Stimulated activated CD8-positive, alpha-beta memory T cell treated with anti-CD3 and anti-CD28 coated beads, Interleukin-7, amount 100 ng/mL, for 4 hours (primary cell): ENCODE measurements around the gene SUCLG2.

Experiments used
- DNase-seq, 2 donors: peaks; one replicate each; pipeline ENCODE4 v3.0.0-alpha.2; 2020; ENCODE audit warnings: low read depth in 2 of 2

SUCLG2 gene

DNA sequence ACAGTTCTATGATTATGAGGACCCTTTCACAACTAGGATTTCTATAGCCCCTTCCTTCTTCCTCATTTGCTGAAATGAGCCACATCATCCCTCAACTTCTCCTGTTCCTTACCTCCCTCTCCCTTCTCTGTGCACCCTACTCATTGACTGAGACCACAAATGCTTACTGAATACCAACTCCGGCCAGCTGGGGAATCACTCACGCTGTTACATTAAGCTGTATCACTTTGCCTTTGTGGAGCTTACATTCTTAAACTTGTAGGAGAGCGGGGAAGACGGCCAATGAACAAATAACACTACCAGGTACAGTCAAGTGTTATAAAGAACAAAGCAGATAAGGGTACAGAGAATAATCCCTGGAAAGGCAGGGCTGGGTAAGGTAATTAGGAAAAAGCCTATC, 5.7 kb downstream of the SUCLG2 start:
- DNase-seq, result no peak

DNA sequence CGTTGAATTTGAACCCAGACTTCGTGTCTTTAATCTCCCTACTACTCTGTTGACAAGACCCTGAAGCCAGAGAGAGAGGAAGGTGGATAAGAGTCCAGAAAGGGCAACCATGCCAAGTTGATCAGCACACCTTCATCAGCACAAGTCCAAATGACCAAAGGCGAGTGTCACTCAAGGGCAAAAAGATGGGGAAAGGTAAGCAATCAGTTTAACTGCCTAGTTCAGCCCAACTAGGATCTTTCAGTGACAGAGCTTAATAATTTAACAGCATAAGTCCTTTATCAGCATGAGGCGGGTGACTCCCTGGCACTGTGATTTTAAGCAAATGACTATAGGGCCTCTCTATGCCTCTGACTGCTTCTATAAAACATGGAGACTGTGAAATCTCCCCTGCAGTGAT, 6.2 kb downstream of the SUCLG2 start:
- no peak for DNase-seq

DNA sequence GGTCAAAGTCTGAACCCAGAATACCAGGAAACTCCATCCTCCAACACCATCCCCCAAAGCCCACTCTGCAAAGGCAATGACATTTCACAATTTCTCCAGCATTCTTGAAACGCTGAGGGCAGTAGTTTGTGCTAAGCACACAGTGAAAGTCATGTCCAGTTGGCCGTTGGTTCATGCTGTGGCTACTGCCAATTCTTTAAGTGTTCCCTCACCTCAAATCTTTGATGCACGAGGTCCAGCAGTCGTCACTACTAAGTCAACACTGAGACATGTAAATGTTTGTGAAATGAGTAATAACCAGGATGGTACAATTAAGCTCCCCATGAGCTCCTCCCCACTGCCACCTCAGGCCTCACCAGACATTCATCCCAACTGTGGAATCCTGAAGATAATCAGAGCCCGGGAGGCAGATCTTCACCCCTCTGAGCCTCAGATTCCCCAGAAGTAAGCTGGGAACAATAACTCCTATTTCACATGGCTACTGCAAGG, 7.0 kb downstream of the SUCLG2 start:
- no peak for DNase-seq

DNA sequence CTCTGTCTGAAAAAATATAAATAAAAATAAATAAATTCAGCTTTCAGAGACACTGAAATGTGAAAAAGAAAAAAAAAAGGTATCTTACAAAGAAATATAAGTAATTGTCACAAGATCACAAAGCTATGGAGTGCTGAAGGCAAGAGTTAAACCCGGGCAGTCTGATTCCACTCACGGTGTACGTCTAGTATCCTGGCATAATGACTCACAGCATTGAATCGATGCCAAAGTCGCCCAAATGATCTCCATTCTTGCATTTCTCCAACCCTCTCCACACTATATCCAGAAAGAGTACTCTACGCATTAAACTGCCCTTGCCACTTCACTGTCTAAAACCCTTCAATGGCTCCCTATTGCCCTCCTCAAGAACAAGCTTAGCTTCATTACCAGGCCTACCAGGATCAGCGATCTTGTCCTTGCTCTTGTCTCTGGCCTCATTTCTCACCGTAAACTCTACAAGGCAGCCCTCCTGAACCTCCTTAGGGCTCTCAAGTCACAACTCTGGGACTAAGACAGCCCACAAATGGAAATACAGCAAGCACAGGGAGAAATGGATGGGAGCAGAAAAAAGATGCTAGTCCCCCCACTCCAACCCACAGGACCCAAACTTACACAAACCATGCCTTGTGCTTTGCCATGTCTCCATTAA, 7.7 kb downstream of the SUCLG2 start:
- DNase-seq, result no peak

DNA sequence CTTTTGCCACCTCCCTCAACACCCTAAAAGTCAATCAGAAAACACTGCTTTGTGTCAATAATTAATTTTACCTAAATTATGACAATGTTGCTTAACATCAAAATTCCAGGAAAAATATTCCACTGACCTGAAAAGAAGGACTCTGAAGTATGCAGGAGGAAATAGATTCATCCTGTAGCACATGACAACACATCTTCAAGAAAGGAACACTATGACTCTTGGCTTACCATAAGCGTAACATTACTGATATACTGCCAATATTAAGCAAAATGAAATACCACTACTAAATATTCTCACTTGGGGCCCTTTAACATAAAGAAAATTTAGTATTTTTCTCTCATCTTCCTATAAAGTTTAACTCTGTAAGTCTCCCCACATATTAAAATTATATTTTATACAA, 9.6 kb downstream of the SUCLG2 start:
- no peak for DNase-seq

DNA sequence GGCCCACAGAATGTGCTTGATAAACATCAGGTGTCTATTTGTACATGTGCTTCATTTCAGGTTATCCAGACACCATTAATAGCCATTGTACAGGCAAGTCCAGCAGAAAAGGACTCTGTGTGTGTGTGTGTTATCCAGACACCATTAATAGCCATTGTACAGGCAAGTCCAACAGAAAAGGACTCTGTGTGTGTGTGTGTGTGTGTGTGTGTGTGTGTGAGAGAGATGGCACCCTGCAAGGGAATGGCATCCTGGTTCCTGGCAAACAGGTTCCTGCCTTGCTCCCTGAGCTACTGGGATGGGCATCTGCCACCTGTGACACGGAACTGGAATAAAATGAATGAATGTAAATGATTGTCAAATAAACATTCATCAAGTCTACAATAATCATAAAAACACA, 11.7 kb downstream of the SUCLG2 start:
- no peak for DNase-seq

DNA sequence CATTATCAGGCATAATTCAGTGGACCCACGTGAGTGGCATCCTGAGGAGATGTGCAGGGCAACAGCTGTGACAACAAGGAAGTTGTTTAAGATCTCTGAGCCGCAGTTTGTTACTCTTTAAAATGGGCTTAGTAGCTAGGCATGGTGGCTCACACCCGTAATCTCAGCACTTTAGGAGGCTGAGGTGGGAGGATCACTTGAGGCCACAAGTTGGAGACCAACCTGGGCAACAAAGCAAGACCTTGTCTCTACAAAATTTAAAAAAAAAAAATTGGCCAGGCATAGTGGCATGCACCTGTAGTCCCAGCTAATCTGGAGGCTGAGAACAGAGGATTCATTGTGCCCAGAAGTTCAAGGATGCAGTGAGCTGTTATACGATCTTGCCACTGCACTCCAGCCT, 12.2 kb downstream of the SUCLG2 start:
- DNase-seq, result no peak

DNA sequence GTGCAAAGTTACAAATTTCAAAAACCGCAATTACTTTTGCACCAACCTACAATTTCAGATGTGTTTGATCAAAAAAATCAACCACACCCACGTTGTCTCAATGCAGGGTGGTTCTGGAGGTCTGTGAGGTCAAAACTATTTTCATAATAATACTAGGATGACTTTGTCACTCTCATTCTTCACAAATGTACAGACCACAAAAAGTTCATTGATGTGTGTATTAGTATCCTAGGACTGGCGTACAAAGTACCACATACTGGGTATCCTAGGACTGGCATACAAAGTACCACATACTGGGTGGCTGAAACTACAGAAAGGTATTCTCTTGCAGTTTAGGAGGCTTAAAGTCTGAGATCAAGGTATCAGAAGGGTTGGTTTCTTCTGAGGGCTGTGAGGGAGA, 13.0 kb downstream of the SUCLG2 start:
- DNase-seq, result no peak

DNA sequence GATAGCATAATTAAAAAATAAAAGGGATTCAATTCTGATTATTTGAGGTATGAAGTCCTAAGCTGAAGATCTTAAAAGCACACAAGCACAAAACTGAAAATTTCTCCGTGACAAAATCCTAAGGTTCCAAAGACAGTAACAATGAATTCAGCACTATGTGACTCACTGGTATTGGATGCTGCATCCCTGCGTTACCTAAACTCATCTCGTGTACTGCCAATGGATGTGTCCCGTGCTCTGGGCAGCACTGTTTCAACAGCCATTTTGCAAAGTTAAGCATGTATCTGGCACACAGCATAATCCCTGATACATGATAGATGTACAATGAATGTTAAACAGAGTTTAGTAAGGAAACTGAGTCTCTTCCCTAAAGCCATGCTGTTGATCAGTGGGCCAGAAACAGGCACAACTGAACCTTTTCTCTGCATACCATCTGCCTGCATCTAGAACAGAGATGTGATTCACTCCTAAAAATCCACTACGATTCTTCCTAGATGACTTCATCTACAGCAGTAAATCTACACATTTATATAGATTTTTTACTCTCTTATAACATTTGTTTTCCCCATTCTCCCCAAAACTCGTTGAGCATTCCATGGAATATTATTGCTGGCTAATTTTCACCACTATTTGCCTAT, 14.3 kb downstream of the SUCLG2 start:
- DNase-seq, result no peak

DNA sequence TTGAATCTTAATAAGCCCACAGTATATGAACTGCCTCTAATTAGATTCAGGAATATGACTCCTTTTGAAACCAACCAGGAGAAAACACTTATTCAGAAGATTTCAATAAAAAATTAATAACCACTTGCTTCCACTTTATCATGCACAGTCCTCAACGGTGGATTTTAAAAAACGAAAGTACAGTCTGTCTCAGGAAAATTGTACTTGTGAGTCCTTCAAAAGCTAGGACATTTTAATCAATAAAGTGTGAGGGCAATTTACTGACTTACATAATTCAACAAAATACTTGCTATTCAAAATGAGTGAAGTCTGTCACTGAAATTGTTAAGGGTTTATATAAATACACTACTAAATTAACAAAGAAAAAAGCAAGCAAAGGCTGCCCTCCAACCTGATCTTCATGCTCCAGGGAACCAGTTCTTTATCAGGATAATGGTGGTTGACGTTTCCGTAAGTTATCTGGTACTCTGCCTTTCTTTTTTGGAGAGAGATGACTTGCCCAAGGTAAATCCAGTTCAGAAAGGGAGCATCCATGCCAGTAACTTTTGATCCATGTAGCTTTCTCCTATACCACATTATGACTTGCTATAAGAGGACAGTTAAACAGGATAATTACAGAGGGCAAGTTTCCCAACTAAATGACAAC, 17.0 kb downstream of the SUCLG2 start:
- no peak for DNase-seq

DNA sequence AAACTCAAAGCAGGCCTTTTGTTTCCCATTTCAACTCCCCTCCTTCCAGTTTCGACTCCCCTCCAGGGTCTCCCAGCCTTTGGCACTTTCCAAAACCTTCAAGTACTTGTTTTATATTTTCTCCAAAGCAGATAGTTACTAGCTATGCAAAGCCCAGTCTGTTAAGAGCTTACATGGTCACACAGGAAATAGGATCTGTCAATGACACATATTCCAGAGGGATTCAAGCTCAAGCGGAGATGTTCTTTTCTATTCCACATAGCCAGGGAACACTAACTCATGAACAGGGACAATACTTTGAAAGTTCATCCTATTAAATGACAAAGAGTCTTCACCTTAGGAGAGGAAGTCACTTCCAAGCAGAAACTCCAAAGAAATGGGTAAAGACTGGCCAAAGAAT, 18.6 kb downstream of the SUCLG2 start:
- no peak for DNase-seq

DNA sequence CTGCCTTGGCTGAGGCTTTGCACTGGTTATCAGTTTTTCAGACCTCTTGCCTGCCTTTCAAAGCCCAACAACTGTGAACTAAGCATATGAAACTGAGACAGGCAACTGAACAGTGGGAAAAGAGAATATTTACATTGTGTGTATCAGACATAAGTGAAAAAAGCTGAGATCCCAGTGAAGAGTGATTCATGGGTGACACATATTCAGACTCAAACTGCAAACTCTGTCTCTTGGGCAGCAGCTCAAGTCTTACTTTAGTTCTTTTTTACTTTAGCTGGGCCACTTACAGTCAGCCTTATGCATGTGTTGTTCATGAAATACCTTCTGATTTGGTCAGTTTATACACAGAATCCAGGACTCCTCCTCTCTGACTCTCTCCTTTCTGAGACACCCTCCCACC, 19.2 kb downstream of the SUCLG2 start:
- DNase-seq, result no peak

DNA sequence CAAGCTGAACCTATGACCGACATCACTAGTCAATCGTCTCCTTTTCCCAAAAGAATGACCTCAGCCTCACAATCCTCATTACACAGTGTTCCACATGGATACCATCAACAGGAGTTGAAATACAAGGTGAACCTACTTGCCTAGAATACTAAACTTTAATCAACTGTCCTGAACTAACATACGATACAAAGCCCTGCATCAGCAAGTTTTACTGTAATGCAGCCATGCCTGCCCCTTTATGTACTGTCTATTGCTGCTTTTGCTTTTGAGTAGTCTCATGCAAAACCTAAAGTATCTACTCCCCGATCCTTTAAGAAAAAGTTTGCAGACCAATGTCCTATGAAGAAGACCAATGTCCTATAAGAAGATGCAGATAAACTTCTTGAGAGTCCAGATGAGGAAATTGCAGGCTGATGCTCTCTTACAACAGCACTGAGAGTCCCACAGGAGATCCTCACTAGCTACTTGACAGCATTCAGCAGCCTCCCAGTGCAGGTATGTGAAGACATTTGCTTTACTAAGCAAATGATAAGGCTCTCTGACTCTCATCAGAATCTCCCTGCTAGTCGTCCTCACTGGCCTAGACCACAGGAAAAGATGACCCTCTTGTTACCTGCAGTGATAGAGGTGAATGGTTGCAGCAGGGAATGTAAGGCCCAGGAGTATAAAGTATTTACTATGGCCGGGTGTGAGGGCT, 23.6 kb downstream of the SUCLG2 start:
- DNase-seq, result no peak

DNA sequence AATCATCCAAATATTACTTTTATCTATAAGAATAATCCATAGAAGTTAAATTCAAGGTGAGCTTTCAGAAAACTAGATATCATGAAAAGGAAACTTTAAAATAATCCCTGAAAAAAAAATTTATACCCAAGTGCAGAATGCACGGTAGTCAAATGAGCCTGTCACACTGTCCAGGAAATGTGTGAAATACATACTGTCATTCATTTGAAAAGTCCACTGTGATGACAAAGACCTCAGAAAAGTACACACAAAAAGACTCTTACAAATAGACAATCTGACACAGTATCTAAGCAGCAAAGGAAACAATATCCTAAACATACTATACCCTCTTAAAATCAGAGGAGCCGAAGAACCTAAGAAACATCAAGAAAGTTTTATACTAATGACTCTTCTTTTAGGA, 29.7 kb downstream of the SUCLG2 start:
- DNase-seq, result no peak

DNA sequence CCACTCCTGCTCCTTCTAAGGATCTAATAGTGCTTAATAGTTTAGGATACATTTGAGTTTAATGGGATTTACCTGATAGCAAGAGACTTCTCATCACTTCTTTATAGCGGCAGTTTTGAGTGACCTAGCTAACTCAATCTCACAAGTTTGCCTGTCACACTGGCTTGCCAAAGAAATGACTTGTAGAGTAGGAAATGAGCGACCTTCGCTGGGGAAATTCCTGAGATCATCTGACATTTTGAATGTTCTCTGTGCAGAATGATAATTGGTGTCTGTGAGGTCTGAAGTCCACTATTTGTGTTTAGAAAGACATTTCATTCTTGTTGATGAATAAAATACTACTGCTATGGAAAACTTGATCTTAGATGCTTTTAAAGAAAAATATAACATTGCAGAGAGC, 30.3 kb downstream of the SUCLG2 start:
- DNase-seq, result no peak

DNA sequence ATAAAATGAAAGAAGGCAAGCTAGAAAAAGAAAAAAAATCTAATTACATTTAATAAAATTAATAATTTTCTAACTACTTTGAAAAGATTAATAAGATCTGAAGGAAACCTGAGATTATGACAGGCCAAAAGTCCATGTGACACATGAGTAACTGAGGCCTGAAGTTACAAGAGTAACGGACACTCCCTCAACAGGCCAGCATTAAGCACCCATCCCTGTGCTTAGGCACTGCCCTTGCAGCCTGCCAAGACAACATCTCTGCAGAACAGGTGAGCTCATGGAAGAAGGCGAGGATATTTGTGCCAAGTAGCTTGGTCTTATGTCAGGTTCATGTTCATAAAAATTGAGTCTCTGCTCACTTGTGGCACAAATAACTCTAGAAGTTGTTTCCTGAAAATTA, 31.8 kb downstream of the SUCLG2 start:
- DNase-seq, result no peak

DNA sequence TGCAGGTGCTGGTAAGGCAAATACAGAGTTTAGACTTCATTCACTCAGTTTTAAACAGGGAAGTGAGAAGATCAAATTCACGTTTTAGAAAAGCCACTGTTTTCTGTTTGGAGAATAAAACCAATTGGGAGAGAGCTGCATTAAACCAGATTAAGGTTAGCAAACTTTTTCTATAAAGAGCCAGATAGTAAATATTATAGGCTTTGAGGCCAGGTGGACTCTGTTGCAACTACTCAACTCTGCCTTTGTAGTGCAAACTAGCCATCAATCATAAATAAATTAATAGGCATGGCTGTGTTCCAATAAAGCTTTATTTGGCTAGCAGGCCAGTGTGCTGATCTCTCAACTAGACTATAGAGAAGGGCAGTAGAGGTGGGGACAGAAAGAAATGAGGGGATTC, 33.5 kb downstream of the SUCLG2 start:
- DNase-seq, result no peak

DNA sequence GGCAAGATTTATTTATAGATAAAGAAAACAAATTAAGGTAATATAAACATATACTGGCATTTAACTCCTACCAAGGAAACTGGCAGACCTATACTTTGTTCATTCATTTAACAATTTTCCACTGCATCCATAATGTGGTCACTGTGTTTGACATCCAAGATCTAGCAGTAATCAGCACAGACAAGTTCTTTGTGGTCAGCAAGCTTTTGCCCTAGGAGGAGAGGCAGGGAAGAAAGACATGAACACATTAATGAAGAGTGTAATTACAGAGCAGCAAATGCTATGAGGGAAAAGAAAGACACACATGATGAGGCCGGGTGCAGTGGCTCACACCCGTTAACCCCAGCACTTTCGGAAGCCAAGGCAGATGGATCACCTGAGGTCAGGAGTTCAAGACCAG, 34.4 kb downstream of the SUCLG2 start:
- no peak for DNase-seq

DNA sequence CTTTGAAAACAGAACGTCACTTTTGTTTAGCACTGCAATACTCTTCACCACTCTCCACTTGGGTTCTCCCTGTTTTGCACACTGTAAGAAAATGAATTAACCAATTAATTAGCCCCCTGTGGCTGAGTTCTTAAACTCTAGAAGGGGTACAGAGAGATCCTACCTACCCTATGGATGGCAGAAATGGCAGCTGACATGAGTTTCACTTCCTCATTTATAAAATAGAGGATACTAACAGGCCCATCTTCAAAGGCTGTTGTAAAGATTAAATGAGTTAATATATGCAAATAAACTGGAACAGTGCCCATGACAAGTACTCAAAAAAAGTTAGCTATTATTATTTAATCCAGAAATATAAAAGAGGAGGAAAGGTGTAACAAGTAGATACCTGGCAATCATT, 36.9 kb downstream of the SUCLG2 start:
- DNase-seq, result no peak

DNA sequence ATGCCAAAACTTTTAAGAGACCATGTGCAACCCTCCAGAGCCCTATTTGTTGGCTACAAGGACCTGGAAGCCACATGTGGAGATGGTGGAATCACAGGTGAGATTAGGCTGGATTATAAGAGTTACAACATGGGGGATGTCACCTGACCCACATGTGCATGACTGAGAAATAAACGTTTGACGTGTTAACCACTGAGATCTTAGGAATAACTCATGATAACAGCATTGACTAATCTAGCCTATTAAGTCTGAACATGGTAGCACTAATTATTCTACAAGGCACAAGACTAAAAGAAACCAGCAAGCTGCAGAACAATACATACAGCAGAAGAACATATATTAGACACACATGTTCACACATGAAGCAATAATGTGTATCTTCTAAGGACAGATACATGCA, 38.4 kb downstream of the SUCLG2 start:
- DNase-seq, result no peak

DNA sequence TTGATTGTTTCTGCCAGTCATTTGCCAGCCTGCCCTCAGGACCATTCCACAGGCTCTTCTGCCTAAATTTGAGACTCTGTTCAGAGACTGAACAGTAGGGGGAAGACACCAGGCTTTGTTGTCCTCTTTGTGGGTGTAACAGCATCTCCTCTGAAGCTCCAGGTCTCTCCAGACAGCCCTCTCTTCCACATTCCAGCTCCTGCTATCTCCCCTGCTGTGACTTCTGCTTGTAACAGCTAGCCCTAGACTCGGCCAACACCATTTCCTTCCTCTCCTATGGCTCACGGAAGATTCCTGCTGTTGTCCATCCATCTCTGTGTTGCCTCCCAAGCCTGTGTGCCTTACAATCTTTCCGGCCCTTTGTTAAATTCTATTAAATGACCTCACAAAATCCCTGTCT, 40.2 kb downstream of the SUCLG2 start:
- DNase-seq, result no peak

DNA sequence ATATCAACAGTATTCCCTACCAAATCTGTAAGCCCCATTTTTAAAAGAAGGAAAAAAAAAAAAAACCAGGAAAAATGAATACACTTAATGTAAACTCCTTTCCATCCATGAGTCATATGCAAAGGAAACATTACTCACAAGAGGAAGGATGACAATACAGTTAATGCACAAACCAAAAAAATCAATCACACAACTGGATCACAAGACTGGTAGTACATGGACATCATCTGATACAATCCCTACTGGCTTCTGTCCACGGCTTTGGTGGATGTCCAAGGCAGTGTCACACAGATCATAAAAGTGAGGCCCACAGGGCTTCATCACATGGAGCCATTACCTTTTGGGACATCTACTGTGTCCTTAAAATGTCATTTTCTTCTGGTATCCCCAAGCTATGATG, 44.0 kb downstream of the SUCLG2 start:
- no peak for DNase-seq

DNA sequence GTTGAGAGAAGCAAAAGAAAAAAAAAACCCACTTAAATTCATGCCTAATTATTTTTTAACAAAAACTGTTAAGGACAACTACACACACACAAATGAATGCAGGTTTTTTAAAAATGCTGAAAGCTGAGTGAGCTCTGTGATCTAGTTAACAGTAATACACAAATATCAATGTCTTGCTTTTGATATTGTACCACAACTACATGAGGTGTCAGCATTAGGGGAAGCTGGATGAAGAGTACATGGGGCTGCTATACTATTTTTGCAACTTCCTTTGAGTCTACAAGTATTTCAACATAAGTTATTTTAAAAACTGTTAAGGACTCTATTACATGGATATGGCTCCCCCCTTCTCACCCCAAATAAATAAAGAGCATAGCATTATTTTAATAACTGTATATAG, 44.7 kb downstream of the SUCLG2 start:
- DNase-seq, result no peak
